GM18870 (cell line): Measurements from ENCODE around the gene TSPAN10.

ENCODE experiments used
- ATAC-seq: cut with Tn5 transposase; IDR thresholded peaks from one replicate; pipeline ENCODE4 v1.9.1; 2021; ENCODE audit warnings: moderate library complexity; ENCODE audit not compliant: unreplicated experiment

TSPAN10 gene

DNA sequence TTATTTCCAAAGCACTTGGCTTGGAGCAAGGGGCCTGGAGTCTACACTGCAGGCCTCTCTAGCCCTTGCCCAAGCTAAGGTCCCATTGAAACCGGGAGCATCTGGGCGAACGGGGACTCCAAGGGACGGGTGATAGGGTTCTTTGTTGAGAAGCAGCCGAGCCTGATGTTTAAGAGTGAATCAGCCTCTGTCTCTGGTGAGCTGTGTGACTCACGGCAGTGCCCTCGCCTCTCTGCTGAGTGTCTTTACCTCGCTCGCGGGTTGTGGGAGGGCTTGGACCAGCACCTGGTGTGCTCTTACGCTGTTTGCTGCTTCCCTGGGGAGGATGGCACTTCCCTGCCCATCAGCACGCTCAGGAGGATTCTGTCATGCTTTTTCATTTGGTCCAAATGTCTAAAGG is 48.1 kb downstream of the TSPAN10 start:
- no peak for ATAC-seq

DNA sequence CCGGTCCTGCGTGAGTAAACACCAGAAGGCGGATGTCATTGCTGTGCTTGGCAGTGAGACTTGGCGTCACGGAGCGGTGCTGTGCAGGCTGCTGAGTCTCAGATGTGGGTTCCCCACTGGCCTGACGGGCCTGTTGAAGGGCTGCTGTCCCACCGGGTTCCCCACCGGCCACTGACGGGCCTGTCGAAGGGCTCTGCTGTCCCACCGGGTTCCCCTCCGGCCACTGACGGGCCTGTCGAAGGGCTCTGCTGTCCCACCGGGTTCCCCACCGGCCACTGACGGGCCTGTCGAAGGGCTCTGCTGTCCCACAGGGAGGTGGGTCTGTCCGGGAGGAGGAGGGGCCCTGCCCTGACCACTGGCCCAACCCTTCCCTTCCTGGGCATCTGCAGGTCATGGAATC is 49.6 kb downstream of the TSPAN10 start:
- no peak for ATAC-seq

DNA sequence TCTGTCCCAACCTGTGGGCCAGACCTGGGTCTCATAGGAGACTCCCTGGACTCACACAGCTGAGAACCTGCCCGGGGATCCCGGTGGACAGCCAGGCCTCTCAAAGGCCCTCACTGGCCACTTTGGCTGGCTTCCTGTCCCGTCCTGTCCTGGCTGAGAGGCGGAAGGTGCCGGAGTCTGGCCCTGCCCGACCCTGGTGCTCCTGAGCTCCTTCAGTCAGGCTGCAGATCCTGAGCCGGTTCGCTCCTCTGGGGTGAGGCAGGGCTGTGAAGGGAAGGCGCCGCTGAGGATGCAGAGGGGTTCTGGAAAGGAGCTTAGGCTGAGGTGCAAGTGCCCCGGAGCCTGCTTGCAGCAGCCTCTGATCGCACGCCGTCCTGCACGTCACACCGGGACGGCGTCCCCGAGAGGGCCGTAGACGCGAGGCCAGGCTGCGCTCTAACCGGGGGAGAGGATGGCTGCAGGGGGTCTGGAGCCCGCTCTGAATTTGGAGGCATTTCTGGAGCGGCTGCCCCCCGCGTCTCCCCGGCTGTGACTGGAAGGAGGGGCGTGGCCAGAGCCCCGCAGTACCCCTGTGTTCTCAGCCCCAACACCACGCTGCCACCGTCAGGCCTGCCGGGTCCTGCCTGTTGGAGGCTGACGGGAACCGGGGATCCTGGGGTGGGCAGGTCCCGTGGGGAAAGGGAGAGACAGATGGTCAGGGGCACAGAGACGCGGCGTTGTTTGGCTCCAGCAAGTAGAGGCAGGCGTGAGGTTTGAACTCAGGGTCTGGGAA is 51.0 kb downstream of the TSPAN10 start:
- ATAC-seq, result no peak

DNA sequence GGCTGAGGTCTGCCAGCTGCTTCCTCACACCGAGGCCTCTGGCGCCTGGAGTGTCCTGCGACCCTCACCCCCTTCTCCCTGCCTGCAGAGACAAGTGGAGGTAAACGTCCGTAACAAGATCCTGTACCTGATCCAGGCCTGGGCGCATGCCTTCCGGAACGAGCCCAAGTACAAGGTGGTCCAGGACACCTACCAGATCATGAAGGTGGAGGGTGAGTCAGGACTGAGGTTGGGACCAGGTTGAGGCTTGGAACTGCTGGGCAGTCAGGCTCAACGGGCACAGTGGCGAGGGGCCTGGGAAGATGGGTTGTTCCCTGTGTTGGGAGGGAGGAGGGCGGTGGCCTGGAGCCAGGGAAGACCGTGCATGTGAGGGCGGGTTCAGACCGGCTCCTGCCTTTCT is 51.6 kb downstream of the TSPAN10 start:
- ATAC-seq, result no peak

DNA sequence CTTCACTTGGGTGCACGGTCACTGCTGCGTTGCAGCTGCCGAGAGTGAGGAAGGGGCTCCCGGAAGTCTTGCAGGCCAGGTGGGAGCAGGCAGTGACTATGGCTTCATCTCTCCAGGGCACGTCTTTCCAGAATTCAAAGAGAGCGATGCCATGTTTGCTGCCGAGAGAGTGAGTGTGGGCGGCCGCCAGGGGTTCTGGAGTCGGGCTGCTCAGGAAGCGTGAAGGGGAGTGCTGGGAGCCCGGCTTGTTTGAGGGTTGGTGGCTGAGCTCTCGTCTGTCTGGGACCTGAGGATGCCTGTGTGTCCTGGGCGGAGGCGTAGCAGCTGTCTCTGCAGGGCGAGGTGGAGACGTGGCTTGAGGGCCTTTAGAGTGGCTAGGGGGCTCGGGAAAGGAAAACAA is 53.1 kb downstream of the TSPAN10 start:
- no peak for ATAC-seq

DNA sequence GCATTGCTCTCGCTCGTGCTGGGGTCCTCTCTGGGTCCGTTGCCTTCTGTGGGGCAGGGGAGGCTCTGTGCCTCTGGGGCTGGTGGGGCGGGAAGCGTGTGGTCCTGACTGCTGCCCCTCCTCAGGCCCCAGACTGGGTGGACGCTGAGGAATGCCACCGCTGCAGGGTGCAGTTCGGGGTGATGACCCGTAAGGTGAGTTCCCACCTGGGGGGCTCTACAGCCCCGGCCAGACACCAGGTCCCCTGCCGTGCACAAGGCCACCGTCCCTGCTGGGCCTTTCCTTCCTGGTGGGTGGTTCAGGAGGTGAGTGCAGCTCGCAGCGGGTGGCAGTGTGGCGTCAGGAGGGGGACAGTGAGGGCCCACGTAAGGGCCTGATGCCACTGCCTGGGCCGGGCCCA is 53.6 kb downstream of the TSPAN10 start:
- no peak for ATAC-seq

DNA sequence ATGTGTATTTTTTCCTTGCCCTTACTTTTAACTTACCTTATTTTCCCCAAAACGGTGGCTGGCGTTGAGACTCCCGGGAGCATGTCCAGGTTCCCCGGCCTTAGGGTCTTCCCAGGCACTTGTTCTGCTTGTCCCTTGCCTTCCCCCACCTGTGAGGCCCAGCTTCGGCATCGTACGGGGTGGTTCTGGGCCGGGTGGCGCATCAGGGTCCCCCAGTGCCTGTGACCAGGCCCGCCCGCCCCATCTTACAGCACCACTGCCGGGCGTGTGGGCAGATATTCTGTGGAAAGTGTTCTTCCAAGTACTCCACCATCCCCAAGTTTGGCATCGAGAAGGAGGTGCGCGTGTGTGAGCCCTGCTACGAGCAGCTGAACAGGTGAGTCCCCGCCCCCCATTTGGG is 54.2 kb downstream of the TSPAN10 start:
- no peak for ATAC-seq

DNA sequence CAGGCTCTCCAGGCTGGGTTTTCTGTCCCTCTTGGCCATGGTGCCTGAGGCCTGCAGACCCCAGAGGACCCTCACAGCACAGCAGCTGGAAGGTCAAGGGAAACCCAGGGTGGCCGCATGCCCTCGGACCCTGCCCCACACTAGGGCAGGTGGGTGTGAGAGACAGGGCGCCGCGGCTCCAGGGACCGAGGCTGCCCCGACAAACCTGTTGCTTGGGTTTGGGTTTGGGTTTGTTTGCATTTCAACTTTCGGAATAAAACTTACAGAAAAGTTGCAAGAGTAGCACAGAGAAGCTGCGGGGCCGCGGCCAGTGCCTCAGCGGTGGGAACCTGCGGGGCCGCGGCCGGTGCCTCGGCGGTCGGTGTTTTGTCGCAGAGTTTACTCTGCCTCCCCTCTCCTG is 54.6 kb downstream of the TSPAN10 start:
- no peak for ATAC-seq

DNA sequence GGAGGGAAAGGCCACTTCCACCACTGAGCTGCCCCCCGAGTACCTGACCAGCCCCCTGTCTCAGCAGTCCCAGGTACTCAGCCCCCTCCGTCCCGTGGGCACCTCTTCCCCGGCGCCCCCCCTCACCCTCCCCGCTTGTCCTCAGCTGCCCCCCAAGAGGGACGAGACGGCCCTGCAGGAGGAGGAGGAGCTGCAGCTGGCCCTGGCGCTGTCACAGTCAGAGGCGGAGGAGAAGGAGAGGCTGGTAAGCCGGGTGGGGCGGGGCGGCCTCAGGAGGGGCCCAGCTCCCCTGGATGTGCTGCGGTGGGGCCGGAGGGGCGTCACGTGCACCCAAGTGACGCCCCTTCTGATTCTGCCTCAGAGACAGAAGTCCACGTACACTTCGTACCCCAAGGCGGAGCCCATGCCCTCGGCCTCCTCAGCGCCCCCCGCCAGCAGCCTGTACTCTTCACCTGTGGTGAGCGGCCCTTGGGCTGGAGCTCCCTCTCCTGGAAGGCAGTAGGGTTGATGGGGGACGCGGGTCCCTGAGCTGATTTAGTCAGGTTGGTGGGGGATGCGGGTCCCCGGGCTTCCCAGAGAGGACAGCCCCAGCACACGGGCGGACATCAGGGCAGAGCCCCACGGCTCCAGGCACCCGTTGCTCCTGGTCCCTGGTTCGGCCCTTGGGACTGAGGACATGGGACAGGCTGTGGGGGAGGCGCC is 56.7 kb downstream of the TSPAN10 start:
- no peak for ATAC-seq

DNA sequence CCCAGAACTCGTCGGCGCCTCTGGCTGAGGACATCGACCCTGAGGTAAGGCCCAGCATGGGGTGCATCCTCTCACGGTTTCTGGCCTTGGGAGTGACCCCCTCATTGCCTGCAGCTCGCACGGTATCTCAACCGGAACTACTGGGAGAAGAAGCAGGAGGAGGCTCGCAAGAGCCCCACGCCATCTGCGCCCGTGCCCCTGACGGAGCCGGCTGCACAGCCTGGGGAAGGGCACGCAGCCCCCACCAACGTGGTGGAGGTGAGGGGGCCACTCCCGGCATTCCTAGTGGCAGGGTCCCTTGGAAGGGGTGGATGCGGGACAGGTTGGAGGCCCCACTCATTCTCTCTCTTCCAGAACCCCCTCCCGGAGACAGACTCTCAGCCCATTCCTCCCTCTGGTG is 57.8 kb downstream of the TSPAN10 start:
- no peak for ATAC-seq

DNA sequence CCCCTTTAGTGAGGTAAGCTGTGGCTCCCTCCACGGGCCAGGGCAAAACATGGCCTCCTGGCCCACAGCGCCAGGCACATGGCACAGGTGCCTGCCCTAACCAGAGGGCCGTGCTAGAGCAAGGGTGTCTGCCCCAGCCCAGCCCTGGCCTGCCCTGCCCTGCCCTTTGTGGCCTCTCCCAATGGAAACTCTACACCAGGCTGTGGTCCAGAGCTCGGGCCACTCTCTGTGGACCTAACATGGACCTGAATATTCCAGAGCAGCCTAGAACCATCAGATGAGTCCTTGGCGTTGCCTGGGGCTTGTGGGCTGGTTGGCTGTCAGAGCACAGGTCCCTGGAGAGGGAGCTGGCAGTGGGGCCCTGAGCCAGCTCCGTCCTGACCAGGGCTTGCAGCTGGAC is 58.2 kb downstream of the TSPAN10 start:
- ATAC-seq, result no peak

DNA sequence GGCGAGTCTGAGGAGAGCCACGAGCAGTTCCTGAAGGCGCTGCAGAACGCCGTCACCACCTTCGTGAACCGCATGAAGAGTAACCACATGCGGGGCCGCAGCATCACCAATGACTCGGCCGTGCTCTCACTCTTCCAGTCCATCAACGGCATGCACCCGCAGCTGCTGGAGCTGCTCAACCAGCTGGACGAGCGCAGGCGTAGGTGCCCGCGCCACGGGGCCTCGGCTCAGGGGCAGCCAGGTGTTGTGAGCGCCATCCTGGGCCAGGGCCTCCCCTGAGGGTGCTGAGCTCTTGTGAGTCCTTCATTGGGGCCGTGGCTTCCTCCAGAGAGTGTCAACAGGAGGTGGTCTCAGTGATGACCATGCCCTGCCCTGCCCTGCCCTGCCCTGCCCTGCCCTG is 58.8 kb downstream of the TSPAN10 start:
- ATAC-seq, result no peak

DNA sequence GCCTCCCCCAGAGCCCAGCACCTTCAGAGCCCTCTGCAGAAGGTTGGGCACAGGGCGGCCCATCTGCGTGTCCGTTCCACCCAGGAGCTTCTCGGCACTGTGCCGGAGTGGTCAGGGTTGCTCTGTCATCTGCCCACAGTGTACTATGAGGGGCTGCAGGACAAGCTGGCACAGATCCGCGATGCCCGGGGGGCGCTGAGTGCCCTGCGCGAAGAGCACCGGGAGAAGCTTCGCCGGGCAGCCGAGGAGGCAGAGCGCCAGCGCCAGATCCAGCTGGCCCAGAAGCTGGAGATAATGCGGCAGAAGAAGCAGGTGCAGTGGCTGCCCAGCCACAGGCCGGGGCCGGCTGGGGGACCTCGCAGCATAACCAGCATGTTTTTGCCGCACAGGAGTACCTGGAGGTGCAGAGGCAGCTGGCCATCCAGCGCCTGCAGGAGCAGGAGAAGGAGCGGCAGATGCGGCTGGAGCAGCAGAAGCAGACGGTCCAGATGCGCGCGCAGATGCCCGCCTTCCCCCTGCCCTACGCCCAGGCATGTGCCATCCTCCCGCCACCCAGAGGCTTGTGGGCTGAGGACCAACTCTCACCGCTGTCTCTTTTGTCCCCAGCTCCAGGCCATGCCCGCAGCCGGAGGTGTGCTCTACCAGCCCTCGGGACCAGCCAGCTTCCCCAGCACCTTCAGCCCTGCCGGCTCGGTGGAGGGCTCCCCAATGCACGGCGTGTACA is 59.4 kb downstream of the TSPAN10 start:
- no peak for ATAC-seq

DNA sequence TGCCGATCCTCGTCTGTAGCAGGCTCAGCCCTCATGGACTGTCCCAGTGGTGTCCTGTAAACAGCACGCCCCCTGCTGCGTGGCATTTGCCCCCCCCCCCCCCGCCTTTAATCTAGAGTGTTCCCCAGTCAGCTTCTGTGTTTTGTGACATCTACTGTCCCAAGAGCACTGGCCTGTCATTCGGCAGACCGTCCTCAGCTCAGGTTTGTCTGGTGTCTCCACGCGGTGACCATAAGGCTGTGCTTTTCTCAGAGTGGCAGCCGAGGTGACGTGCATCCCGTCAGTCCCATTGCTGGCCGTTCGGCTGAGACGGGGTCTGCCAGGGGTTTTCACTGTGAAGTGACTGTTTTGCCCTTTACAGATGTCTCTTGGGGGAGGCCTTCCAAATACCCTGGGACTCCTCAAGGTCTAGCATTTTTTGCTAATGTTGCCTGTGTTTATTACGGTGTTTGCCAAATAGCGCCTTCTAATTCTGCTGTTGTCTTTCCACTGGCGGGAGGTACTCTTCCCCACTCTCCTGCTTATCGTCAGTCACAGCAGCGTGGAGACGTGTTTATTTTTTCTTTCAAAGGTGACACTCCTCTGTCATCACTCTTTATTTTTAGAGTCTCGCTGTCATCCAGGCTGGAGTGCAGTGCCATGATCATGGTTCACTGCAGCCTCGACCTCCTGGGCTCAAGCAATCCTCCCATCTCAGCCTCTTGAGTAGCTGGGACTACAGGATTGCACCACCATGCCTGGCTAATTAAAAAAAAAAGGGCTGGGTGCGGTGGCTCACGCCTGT is 60.5 kb downstream of the TSPAN10 start:
- no peak for ATAC-seq
